ENCODE measurements around the gene NSMCE4A.

GRCh38 chr10:121959671-121960070, 15.3 kb downstream of the NSMCE4A start:
- TF ChIP-seq CTCF (IDR thresholded peaks at IDR 0.05; ENCODE audit: extremely low read depth in 1 of 2, insufficient read depth in 1 of 2, low read depth in 1 of 2, low read length in 2 of 2) (no peak), EZH2 (IDR thresholded peaks at IDR 0.05; ENCODE audit: borderline replicate concordance, low read depth, low read length, severe bottlenecking) (no peak)

All from endothelial cell of umbilical vein (primary cell).